Effector memory CD8-positive, alpha-beta T cell (primary cell): Measurements from ENCODE around the gene TPRG1.

Experiments
- ATAC-seq: fragments of 150-1000 bp; cut with Tn5 transposase; replicated peaks from 2 replicates; pipeline ENCODE4 v1.10.0; 2021; ENCODE audit warnings: mild to moderate bottlenecking, moderate library complexity
- DNase-seq, 3 experiments: peaks; one replicate each; pipeline ENCODE4 v3.0.0; 2021
- H3K27ac Mint-ChIP-seq, 2 donors: one replicate each; pipeline ENCODE4 v1.8.0; 2022; ENCODE audit warnings: mild to moderate bottlenecking in 2 of 2, mixed read lengths in 2 of 2, moderate library complexity in 2 of 2
- H3K27me3 Mint-ChIP-seq, 2 donors: one replicate each; pipeline ENCODE4 v1.8.0; 2022; ENCODE audit warnings: mixed read lengths in 2 of 2
- H3K36me3 Mint-ChIP-seq: one replicate; pipeline ENCODE4 v1.8.0; 2022; ENCODE audit warnings: mild to moderate bottlenecking, moderate library complexity, mixed read lengths; ENCODE audit not compliant: insufficient read depth
- H3K4me1 Mint-ChIP-seq, 2 donors: one replicate each; pipeline ENCODE4 v1.8.0; 2022; ENCODE audit warnings: low read depth in 2 of 2, mixed read lengths in 2 of 2
- H3K4me3 Mint-ChIP-seq, 2 donors: one replicate each; pipeline ENCODE4 v1.8.0; 2022; ENCODE audit warnings: mild to moderate bottlenecking in 2 of 2, mixed read lengths in 2 of 2, moderate library complexity in 2 of 2
- H3K9me3 Mint-ChIP-seq, 2 donors: one replicate each; pipeline ENCODE4 v1.8.0; 2022; ENCODE audit warnings: mixed read lengths in 2 of 2

The TPRG1 gene

DNA sequence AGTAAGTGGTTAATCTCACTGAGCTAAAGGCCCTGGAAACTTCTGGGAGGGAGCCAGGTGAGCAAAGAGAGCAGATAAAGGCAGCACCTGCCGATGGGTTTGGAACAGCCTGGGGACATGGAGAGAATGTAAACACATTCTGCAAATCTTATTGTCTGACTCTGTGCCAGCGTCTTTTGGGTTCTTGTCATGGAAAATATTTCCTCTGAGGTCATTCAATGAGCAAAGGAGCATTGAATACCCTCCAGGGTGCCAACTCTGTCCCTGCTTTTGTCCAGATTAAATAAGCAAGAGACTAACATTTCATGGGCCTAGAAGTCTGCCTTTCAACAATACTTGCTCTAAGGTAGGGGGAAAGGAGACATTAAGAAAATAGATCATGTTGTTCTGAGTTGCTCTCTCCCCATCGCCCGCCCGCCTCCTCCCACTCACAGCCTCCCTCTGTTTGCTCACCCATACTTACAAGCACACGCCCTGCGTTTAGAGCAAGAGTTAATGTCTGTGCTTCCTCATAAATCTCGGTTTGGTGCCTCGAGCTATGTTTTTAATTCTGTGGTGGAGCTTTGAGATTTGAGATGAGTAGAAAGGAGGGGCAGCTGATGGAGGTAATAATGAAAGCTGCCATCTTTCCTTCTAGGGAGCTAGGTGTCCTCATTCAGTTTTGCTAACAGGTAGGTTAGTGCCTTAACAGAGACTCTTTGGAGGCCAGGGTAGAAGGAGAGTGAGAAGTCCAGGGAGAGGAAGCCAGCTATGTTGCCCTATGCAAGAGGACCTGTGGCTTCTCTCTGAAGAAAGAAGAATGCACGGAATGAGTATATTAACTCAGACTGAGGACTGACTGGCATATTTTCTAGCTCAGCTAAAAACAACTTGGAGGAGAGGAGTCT lies 132.9 kb downstream of the TPRG1 start:
- Mint-ChIP-seq H3K4me1 (peaks cover 1 to 9% of the 10 kb centered on the region in 2 donors), H3K27ac (no peak overlapping the region), H3K36me3 (no peaks in the 10 kb centered on the region), H3K27me3 (no peaks in the 10 kb centered on the region), H3K9me3 (no peaks in the 10 kb centered on the region), H3K4me3 (no peak overlapping the region)
- DNase-seq (no peak), ATAC-seq (no peak)

DNA sequence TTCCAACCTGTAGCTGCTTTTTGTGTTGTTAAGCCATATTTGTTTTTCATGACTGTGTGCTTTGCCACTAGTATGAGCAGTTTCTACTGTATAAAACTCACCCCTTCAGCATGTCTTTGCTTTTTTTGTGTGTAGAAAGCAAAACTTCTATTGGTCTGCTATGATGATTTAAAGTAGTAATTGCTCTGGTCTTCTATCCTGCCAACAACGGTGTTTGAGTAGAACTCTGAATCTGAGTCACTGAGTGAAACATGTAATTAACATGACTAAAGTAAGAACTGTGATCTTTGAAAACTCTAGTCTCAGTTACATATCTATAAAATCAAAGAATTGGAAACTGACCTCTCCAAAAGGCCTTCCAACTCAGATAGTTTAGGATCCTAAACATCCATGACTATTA lies 133.6 kb downstream of the TPRG1 start:
- Mint-ChIP-seq H3K4me3 (no peak overlapping the region), H3K9me3 (no peaks in the 10 kb centered on the region), H3K4me1 (peaks cover 1 to 9% of the 10 kb centered on the region in 2 donors), H3K36me3 (no peaks in the 10 kb centered on the region), H3K27ac (no peak overlapping the region), H3K27me3 (no peaks in the 10 kb centered on the region)
- DNase-seq, result no peak
- ATAC-seq, result no peak

DNA sequence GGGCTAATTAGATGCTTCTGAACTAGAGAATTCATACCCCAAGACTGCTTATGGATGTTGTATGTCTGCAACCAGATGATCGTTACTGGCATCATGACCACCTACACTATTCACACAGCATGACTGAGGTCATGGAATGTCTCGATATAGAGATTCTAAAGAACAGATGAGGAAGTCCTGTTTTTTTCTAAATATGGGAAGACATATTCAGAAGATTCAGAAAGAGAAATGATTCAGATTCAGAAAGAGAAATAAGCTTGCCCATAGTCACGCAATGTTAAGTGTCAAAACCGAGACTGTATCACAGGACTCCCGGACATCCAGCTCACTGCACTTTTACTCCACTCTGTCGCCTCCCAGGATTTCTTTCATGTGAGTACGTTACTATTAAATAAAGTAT lies 136.2 kb downstream of the TPRG1 start:
- DNase-seq (no peak), ATAC-seq (no peak)
- no peaks in the 10 kb centered on the region for H3K36me3 Mint-ChIP-seq
- H3K27ac Mint-ChIP-seq, result peak overlapping the region in 1 of 2 donors; percentile 5
- H3K27me3 Mint-ChIP-seq, result no peaks in the 10 kb centered on the region
- H3K4me3 Mint-ChIP-seq, result no peak overlapping the region
- peaks cover 0 to 9% of the 10 kb centered on the region in 2 donors for H3K4me1 Mint-ChIP-seq
- no peaks in the 10 kb centered on the region for H3K9me3 Mint-ChIP-seq

DNA sequence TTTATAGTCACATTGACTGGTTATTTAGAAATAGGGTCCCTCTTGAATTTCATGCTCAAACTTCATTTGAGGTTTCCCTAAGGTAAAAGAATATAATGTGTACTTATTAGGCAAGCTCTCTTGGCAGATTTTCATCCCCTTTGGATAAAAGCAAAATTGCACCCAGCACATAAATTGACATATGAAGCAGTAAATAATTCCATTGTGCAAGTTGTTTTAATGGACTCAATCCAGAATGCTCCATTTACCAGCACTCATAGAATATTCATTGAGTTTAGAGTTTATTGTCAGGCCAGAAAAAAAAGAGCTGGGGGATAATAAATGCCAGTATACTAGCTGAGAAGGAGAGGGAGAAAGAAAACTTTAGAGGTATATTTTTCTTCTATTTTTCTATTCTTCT lies 136.8 kb downstream of the TPRG1 start:
- H3K27me3 Mint-ChIP-seq, result no peaks in the 10 kb centered on the region
- peaks cover 0 to 9% of the 10 kb centered on the region in 2 donors for H3K4me1 Mint-ChIP-seq
- DNase-seq (no peak), ATAC-seq (no peak)
- no peak overlapping the region for H3K27ac Mint-ChIP-seq
- H3K36me3 Mint-ChIP-seq, result no peaks in the 10 kb centered on the region
- H3K4me3 Mint-ChIP-seq, result no peak overlapping the region
- H3K9me3 Mint-ChIP-seq, result no peaks in the 10 kb centered on the region

DNA sequence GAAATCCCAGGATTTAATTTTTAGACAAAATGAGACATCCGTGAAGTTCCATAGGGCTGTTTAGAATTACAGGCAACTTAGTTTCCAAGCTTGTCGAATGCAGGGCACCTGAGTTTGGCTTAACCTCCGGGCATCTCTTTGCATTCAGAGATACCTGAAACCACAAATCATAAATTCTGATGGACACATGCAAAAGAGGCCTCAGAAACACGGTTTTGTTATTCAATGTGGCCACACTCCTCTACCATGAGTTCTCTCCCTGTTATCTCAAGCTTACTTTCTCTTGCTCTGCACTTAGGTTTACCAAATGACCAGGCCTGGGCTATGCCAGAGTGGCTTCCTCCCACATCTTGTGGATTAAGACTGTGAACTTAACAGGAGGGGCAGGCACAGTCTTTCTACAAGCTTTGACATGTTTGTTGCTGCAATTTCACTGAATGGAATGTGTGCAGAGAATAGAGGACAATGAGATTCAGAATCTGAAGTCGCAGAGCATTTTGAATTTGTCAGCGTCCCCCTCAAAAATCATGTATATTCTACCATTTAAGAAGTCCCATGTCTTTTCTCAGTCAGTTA lies 137.7 kb downstream of the TPRG1 start:
- H3K36me3 Mint-ChIP-seq, result no peaks in the 10 kb centered on the region
- no peak overlapping the region for H3K4me3 Mint-ChIP-seq
- no peak overlapping the region for H3K27ac Mint-ChIP-seq
- DNase-seq (no peak), ATAC-seq (no peak)
- H3K9me3 Mint-ChIP-seq, result no peaks in the 10 kb centered on the region
- H3K4me1 Mint-ChIP-seq, result peaks cover 0 to 9% of the 10 kb centered on the region in 2 donors
- H3K27me3 Mint-ChIP-seq, result no peaks in the 10 kb centered on the region

DNA sequence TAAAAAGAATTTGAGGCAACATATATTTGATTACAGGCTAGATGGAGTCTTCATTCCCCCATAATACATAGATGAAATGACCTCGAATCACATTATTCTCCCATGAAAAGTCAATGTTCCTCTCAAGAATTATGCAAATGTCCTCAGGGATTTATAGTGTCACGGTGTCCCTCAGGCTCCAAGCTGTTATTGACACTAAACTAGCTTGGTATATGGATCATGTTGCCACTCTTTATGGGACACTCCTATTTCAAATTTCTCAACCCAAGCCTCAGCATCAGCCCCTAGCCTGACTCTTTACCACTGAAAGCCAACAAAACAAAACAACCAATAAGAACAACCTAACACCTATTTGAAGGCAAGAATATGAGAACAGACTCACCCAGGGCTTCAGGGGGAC lies 139.8 kb downstream of the TPRG1 start:
- H3K36me3 Mint-ChIP-seq, result no peaks in the 10 kb centered on the region
- peaks cover 0 to 2% of the 10 kb centered on the region in 2 donors for H3K4me1 Mint-ChIP-seq
- ATAC-seq, result no peak
- no peaks in the 10 kb centered on the region for H3K9me3 Mint-ChIP-seq
- H3K27ac Mint-ChIP-seq, result no peak overlapping the region
- DNase-seq, result no peak
- no peaks in the 10 kb centered on the region for H3K27me3 Mint-ChIP-seq
- no peak overlapping the region for H3K4me3 Mint-ChIP-seq

DNA sequence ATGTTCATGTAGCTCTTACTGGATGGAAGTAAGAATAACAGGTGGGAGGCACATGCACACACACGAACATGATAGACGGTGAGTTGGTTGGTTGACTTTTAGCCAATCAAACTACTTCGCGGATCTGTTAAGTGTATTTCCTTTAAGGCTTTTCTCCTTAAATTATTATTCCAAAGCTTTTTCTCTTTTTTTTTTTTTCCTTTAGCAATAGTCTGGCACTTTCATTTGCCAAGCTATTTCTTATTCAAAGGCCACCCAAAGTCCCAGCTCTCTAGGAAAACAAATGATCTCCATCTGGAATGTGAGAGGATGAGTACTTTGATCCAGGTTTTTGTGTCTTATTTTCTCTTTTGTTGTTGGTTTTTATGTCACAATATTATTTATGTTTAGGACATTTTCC lies 141.1 kb downstream of the TPRG1 start:
- ATAC-seq, result no peak
- Mint-ChIP-seq H3K4me1 (no peaks in the 10 kb centered on the region), H3K9me3 (no peaks in the 10 kb centered on the region), H3K27me3 (no peaks in the 10 kb centered on the region), H3K27ac (no peak overlapping the region), H3K36me3 (peaks cover 2% of the 10 kb centered on the region), H3K4me3 (no peak overlapping the region)
- no peak for DNase-seq

DNA sequence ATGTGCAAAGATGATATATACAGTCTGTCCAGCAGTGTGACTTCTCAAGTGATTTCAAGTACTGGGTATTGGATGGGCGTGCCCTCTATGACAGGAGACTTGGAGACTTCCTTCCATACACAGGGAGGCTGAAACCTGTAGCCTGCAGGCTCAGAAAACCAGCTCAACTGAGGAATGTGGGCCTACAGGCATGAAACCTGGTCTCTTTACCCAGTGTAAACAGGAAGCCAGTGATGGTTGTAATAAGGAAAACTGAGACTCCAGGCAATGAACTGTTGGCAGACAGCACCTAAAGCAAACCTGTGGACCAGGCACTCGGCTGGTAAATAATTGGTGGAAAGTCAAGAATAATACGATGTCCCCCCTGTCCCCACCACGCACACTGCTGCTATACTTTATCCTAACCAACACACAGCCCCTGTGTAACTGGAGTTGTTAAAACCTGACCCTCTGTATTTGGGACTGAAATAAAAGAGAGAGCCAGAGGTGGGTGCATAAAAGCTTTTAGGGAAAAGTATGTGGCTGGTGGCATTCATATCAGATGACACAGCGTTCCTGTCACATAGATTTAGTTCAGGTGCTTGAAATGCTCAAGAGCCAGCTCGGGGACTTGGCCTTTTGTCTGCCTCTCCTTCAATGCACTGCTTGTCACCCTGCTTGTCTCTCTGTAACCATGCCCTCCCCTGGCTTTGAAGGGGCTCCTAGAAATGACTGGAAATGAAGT lies 144.7 kb downstream of the TPRG1 start:
- DNase-seq (no peak), ATAC-seq (no peak)
- H3K27ac Mint-ChIP-seq, result no peak overlapping the region
- H3K36me3 Mint-ChIP-seq, result peaks cover 5% of the 10 kb centered on the region
- H3K27me3 Mint-ChIP-seq, result no peaks in the 10 kb centered on the region
- no peaks in the 10 kb centered on the region for H3K4me1 Mint-ChIP-seq
- H3K4me3 Mint-ChIP-seq, result no peak overlapping the region
- no peaks in the 10 kb centered on the region for H3K9me3 Mint-ChIP-seq

DNA sequence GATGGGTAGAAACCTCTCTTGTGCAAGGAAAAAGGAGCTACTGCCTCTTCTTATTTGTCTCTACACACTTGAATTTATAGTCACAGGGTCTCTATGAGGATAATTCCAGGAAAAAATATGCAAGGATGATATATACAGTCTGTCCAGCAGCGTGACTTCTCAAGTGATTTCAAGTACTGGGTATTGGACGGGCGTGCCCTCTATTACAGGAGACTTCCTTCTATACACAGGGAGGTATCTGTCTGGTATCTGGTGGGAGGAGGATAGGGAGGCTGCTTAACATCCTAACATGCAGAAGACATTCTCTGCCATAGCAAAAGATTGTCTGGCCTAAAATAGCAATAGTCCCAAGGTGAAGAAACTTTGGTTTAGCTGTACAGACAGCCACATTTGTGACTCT lies 146.1 kb downstream of the TPRG1 start:
- no peaks in the 10 kb centered on the region for H3K9me3 Mint-ChIP-seq
- no peaks in the 10 kb centered on the region for H3K4me1 Mint-ChIP-seq
- no peaks in the 10 kb centered on the region for H3K27me3 Mint-ChIP-seq
- H3K4me3 Mint-ChIP-seq, result no peak overlapping the region
- no peak for DNase-seq
- peaks cover 5% of the 10 kb centered on the region for H3K36me3 Mint-ChIP-seq
- no peak overlapping the region for H3K27ac Mint-ChIP-seq
- no peak for ATAC-seq

DNA sequence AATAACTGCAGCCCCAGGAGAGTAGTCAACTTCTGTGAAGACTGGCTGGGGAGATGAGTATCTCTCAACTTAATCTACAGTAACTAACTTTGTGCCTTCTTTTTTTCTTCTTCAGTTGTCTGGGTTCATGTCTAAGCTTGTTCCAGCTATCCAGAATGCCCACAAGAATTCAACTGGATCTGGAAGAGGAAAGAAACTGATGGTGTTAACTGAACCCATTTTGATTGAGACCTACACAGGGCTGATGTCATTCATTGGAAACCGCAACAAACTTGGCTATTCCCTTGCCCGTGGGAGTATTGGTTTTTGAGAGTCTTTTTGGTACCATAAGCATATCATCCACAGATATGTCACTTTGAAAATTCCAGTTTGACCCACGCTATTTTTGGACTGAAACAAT lies 148.7 kb downstream of the TPRG1 start:
- Mint-ChIP-seq H3K27me3 (no peaks in the 10 kb centered on the region), H3K36me3 (peaks cover 11% of the 10 kb centered on the region), H3K4me3 (no peak overlapping the region), H3K27ac (no peak overlapping the region), H3K4me1 (peaks cover 20 to 21% of the 10 kb centered on the region in 2 donors), H3K9me3 (no peaks in the 10 kb centered on the region)
- no peak for ATAC-seq
- no peak for DNase-seq

DNA sequence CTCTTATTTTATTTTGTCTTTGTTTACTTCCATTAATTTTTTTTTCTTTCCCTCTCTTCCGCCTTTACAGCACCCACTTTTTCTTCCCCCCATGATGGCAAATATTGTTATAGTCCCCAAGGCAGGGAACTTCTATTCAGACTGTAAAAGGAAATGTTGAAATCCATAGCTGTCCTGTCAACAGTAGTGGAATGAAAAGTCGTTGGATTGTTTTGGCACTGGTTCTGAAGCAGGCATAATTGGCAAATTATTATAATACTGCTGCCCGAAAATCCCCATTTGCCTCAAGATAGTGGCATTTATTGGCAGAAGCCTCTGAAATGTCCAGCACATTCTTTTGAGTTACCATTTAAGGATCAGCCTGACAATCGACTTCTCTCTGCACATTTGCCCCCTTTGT lies 150.6 kb downstream of the TPRG1 start:
- no peak for DNase-seq
- no peak for ATAC-seq
- Mint-ChIP-seq H3K4me1 (peaks cover 23 to 24% of the 10 kb centered on the region in 2 donors), H3K9me3 (no peaks in the 10 kb centered on the region), H3K27ac (peak overlapping the region in 1 of 2 donors; percentile 18), H3K36me3 (peaks cover 9% of the 10 kb centered on the region), H3K4me3 (no peak overlapping the region), H3K27me3 (no peaks in the 10 kb centered on the region)

DNA sequence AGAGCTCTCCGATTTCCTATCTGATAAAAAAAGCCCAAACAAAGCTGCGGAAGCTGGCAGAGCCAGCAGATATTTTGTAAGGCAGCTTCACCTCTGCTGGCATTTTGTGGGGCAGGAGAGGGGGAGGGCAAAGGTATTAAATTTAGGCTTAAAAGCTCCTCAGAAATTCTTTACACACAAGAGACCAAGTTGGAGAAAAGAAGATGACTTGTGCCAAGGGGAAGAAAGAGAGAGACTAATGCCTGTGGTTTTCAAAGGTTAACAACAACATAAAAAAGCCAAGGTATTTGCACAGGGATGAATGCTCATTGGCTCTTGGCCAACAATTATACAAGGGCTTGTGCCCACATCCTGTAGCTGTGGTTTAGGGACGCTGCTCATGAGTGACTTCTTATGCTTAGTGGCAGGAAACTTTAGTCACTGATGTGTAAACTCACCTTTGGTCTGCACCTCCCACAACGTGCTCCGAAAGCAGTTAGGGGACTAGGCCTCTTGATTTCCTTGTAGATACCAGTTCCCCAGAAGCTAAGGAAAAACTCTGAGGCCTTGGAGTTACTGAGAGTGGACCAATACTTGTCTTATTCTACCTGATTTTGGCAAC lies 152.9 kb downstream of the TPRG1 start:
- ATAC-seq (peak; percentile 99), DNase-seq (peak; percentile 70 to 75 (median 74))
- H3K4me3 Mint-ChIP-seq, result peak overlapping the region; percentile 77 to 78
- H3K27me3 Mint-ChIP-seq, result no peaks in the 10 kb centered on the region
- H3K4me1 Mint-ChIP-seq, result peaks cover 24 to 26% of the 10 kb centered on the region in 2 donors
- H3K36me3 Mint-ChIP-seq, result peaks cover 9% of the 10 kb centered on the region
- H3K27ac Mint-ChIP-seq, result peak overlapping the region; percentile 71 to 89
- no peaks in the 10 kb centered on the region for H3K9me3 Mint-ChIP-seq

DNA sequence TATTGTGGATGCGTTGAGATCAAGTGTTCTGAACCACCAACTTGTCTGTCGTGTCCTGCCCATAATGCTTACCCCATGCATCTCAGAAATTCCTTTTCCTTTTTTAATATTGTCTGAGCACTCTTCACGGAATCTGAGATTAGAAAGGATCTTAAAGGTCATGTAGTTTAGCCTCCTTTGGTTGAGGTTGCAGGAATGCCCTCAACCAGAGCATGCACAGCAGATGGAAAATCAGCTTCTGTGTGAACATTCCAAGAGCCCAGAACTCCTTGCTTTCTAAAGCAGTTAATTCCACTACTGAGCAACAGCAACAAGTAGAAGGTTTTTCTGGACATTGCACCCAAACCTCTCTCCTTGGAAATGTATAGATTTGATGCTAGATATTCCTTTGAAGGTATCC lies 153.7 kb downstream of the TPRG1 start:
- no peaks in the 10 kb centered on the region for H3K9me3 Mint-ChIP-seq
- H3K4me3 Mint-ChIP-seq, result peak overlapping the region; percentile 77 to 78
- H3K27ac Mint-ChIP-seq, result peak overlapping the region; percentile 71 to 89
- no peak for ATAC-seq
- no peaks in the 10 kb centered on the region for H3K27me3 Mint-ChIP-seq
- no peak for DNase-seq
- H3K4me1 Mint-ChIP-seq, result peaks cover 29 to 30% of the 10 kb centered on the region in 2 donors
- H3K36me3 Mint-ChIP-seq, result peaks cover 9% of the 10 kb centered on the region
